Esophagus (tissue), 2 donors: Measurements from ENCODE around the gene ELMO1. TPM values are rescaled to one million over a fixed set of nuclear protein-coding genes. Genes with fewer than 3 reads are reported as not detected.

Experiments
- H3K27ac ChIP-seq, 2 donors: one replicate each; pipeline ENCODE4 v1.5.1; 2013; ENCODE audit warnings: low read depth in 2 of 2, mild to moderate bottlenecking in 2 of 2, inconsistent platforms in 1 of 2, low read length in 1 of 2, moderate library complexity in 1 of 2
- H3K27me3 ChIP-seq, 2 donors: one replicate each; pipeline ENCODE4 v1.6.1; 2013; ENCODE audit warnings: low read length in 2 of 2, control low read depth in 1 of 2, mild to moderate bottlenecking in 1 of 2; ENCODE audit not compliant: insufficient read depth in 2 of 2, control insufficient read depth in 1 of 2
- H3K36me3 ChIP-seq, 2 donors: one replicate each; pipeline ENCODE4 v1.6.1; 2013; ENCODE audit warnings: low read length in 1 of 2; ENCODE audit not compliant: control insufficient read depth in 2 of 2, insufficient read depth in 2 of 2
- H3K4me1 ChIP-seq, 2 donors: one replicate each; pipeline ENCODE4 v1.6.1; 2013; ENCODE audit warnings: low read length in 1 of 2; ENCODE audit not compliant: control insufficient read depth in 2 of 2, insufficient read depth in 2 of 2
- H3K4me3 ChIP-seq, 2 donors: one replicate each; pipeline ENCODE4 v1.5.1; 2013; ENCODE audit warnings: low read length in 2 of 2, mild to moderate bottlenecking in 2 of 2, low read depth in 1 of 2, moderate library complexity in 1 of 2
- H3K9me3 ChIP-seq, 2 donors: one replicate each; pipeline ENCODE4 v1.6.1; 2013; ENCODE audit warnings: mild to moderate bottlenecking in 2 of 2, low read depth in 1 of 2, low read length in 1 of 2, moderate library complexity in 1 of 2; ENCODE audit not compliant: control insufficient read depth in 2 of 2, insufficient read depth in 1 of 2
- WGBS, 2 donors: extraction: QIAGEN DNeasy Blood & Tissue Kit; methylation state at CpG; one replicate each; pipeline ENCODE4 v1.1.7; 2013; 5-methylcytosine and 5-hydroxymethylcytosine counted together
- polyA plus RNA-seq, 2 donors: library from polyadenylated mRNA; stranded (reverse); fragments of 200-250 nt; gene quantifications; one replicate each; pipeline ENCODE4 v1.2.3, GENCODE V29; 2013
- donor health status: healthy with polysubstance abuse.
- donor health status: Bipolar disorder and iron deficiency.

ELMO1 gene
- polyA plus RNA-seq, 2 donors = 1.5 to 2.9 TPM

DNA sequence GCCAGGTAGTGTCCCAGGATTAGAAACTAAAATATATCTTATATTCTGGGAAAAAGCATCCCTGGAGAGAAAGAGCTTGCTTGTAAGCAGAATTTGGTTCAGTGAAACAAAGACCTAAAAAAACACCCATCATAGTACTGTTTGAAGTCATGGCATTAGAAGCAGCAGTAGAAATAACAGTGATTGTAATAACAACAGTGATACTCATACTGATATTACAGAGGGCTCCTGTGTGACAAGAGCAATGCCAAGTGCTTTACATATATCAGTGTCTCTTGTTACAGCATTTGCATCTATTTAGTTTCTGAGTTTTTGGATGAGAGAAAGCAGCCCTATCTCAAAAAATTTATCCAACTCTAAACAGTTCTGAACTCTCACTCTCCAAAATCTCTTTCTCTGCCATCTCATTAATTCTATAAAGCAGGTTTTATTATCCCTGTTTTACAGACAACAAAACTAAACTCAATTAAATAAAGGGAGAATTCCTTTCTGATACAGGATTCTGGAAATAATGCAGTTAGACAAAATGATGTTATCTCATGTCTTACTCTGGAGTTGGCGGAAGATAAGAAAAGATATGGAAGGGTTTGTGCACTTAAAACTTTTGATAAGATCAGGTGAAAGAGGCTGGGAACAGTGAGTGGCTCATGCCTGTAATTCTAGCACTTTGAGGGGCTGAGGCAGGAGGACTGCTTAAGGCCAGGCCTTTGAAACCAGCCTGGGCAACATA lies 577.9 kb downstream of the ELMO1 start:
- 96 to 100% methylated on average over 1 of the region's 1 CpG for WGBS, 2 donors
- H3K36me3 ChIP-seq = peaks cover 0 to 2% of the 10 kb centered on the region in 2 donors
- no peak overlapping the region for H3K27ac ChIP-seq
- H3K9me3 ChIP-seq = no peaks in the 10 kb centered on the region
- no peak overlapping the region for H3K4me3 ChIP-seq
- no peaks in the 10 kb centered on the region for H3K27me3 ChIP-seq
- peaks cover 0 to 3% of the 10 kb centered on the region in 2 donors for H3K4me1 ChIP-seq

DNA sequence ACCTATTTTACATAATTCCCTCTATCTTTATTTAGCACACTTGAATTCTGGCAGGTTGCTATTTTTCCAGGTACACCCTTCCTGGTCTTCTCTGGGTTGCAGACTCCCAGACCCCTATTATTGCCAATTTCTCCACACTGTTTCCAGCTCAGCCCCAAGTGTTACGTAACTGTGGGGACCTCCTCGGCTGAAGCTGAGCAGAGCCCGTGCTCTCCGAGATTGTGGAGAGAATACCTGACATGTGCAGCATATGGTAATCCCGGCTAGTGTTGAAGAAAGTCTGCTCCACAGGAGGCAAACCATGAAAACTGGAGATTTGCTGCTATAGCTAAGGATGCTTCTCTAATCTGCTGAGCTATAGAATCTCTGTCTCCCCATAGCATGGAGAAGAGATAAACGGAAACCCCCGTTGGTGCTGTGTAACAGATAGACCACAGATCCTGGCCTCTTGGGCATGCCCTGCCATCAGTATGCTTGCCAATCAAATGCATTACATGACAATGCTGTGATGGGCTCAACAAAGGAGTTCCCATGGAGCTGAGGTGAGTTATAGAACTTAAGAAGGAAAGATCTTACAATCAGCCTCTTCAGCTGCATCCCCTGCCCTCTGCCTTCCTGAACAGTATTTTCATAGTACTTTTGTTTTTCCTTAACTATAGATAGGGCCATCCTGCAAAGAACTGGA lies 579.8 kb downstream of the ELMO1 start:
- Histone ChIP-seq H3K4me3 (no peak overlapping the region), H3K36me3 (peaks cover 0 to 2% of the 10 kb centered on the region in 2 donors), H3K4me1 (peaks cover 0 to 4% of the 10 kb centered on the region in 2 donors), H3K27me3 (no peaks in the 10 kb centered on the region), H3K9me3 (no peaks in the 10 kb centered on the region), H3K27ac (no peak overlapping the region)
- 96 to 99% methylated on average over 7 of the region's 7 CpGs for WGBS, 2 donors

DNA sequence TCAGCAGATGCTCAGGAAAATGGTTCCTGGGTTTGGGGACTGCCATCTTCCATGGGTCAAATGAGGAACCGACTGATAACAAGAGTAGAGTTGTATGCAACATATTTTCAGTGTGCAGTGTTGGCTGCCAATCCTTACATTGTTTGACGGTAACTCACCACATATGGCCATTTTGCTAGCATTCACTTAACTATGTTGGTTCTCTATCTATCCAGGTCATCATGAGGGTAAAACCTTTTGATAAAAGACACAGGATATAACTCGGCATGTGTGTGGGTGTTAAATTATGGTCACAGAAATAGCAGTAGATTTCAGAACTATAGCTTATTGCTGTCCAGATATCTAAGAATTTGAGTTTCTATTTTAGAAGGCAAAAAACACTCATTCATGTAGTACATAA lies 583.6 kb downstream of the ELMO1 start:
- 73 to 84% methylated on average over 3 of the region's 3 CpGs for WGBS, 2 donors
- Histone ChIP-seq H3K4me3 (no peak overlapping the region), H3K9me3 (no peaks in the 10 kb centered on the region), H3K27ac (no peak overlapping the region), H3K4me1 (peaks cover 3 to 4% of the 10 kb centered on the region in 2 donors), H3K36me3 (peaks cover 0 to under 1% of the 10 kb centered on the region in 2 donors), H3K27me3 (no peaks in the 10 kb centered on the region)

DNA sequence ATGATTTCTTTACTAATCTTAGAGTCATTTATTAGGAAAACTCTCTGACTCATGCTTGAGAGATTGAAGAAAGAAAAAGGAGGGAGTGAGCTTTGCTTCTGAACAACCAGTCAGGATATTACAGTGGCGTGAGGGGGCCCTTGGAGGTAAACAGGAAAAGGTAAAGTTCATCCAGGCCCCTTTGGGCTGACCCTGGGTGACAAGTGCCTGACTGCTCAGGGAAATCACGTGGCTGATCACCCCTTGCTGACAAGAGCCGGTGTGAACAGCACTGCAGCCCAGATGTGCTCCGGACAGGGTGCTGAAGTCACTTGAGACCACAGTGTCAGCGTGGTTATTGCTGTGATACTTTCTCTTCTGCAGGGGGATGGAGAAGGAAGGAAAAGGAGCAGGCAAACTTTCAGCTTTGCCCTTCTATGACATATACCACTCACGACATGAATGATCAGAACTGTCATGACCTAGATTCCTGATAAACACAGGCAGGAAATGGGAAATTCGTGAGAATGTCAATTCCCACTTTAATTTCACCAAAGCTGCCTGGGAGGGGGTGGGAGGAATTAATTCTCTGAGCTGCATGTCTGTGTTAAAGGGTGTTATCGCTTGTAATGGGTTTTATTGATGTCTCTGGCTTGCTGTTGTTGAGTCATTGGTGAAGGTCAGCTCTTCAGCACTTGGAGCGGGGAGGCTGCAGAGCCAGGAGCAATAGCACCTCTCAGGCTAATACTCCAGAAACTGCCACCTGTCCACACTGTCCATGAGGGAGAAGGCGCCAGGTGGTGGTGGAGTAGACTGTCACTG lies 584.6 kb downstream of the ELMO1 start:
- H3K4me1 ChIP-seq = peaks cover 3 to 4% of the 10 kb centered on the region in 2 donors
- H3K27me3 ChIP-seq = no peaks in the 10 kb centered on the region
- no peaks in the 10 kb centered on the region for H3K36me3 ChIP-seq
- 69 to 73% methylated on average over 10 of the region's 10 CpGs for WGBS, 2 donors
- H3K27ac ChIP-seq = no peak overlapping the region
- no peaks in the 10 kb centered on the region for H3K9me3 ChIP-seq
- no peak overlapping the region for H3K4me3 ChIP-seq

DNA sequence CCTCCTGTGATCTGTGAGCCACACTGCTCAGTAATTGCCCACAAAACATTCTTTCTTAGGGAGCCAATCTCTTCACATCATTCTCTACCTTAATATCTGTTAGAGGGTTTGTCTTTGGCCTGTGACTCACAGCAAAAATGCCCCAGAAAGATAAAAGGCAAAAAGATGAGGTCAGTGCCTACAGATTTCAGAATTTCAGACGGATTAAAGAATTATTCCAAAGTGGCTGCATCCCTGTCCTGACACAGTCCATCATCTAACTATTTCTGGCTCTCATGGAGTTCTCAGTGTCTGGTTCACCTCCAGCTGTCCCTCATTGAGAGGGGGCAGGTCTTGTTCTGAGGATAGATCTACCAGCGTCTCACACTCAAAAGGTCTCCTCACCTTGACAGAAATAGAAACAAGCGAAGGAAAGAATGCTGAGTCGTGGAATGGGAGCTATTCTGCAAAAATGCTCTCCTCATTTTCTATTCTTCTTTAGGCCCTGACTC lies 585.8 kb downstream of the ELMO1 start:
- Histone ChIP-seq H3K27ac (no peak overlapping the region), H3K36me3 (no peaks in the 10 kb centered on the region), H3K9me3 (no peaks in the 10 kb centered on the region), H3K4me1 (peaks cover 3 to 4% of the 10 kb centered on the region in 2 donors), H3K27me3 (no peaks in the 10 kb centered on the region), H3K4me3 (no peak overlapping the region)
- 75 to 78% methylated on average over 4 of the region's 4 CpGs for WGBS, 2 donors

DNA sequence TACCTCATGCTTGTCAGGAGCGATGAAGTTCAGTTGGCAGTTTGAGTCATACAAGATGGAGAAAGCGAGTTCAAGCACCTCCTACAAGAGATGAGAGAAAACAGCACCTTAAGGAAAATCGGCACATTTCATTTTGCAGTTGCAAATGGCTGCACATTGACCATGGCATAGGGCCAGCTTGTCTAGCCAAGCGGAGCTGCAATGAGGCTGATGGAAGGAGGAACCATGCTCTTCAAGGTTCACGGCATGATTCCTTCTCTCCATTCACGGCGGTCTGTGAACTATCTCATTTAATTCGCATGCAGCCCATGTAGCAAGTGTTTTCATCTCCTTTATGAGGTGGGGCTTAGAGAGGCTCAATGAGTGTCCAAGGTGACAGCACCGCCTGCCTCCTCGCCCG lies 587.0 kb downstream of the ELMO1 start:
- H3K4me1 ChIP-seq = peaks cover 3 to 4% of the 10 kb centered on the region in 2 donors
- 96 to 97% methylated on average over 11 of the region's 11 CpGs for WGBS, 2 donors

DNA sequence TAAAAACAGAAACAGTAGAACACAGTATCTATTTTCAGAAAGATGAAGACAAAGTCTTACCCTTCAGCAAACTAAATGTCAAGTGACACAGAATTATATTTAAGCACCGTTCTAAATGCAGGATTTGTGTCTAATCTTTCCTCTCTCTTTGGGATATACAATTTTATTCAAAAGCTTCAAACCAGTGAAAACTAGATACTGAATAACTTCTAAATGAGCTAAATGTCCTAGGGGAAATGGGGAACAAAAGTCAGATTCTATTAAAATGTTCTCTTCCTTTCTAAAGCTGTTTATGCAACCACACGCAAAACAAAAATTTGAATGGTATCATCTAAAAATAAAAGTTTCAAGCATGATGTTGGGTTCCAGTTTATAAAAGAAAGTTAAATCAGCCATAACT lies 588.0 kb downstream of the ELMO1 start:
- Histone ChIP-seq H3K36me3 (peaks cover 0 to 2% of the 10 kb centered on the region in 2 donors), H3K9me3 (no peaks in the 10 kb centered on the region), H3K4me1 (peaks cover 3 to 4% of the 10 kb centered on the region in 2 donors), H3K27ac (no peak overlapping the region), H3K4me3 (no peak overlapping the region), H3K27me3 (no peaks in the 10 kb centered on the region)
- WGBS, 2 donors = 84 to 87% methylated on average over 2 of the region's 2 CpGs

More for the DNA sequence above, 587.0 kb downstream of the ELMO1 start:
- H3K27ac ChIP-seq = no peak overlapping the region
- no peaks in the 10 kb centered on the region for H3K27me3 ChIP-seq
- peaks cover 0 to 2% of the 10 kb centered on the region in 2 donors for H3K36me3 ChIP-seq
- H3K9me3 ChIP-seq = no peaks in the 10 kb centered on the region
- no peak overlapping the region for H3K4me3 ChIP-seq

DNA sequence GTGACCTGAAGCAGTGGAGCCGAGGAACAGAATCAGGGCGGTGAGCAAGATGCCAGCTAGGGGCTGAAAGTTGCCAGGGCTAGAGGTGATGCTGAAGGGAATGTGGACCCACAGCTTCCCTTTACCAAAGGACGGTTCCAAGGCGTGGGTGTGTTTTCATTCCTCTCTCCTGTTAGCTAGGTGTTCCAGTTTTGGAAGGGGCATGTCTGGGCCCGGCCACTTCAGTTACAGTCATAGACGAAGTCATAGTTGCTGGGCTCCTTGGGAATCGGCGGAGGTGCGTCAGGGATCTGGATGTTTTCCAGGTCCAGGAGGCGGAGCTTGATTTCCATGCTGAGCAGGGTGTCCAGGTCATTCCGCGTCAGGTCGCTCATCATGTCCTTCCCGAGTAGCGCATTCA lies 593.3 kb downstream of the ELMO1 start:
- Histone ChIP-seq H3K36me3 (peaks cover 0 to 2% of the 10 kb centered on the region in 2 donors), H3K27ac (no peak overlapping the region), H3K9me3 (no peaks in the 10 kb centered on the region), H3K4me3 (no peak overlapping the region), H3K27me3 (no peaks in the 10 kb centered on the region), H3K4me1 (peaks cover 0 to 3% of the 10 kb centered on the region in 2 donors)
- 64 to 74% methylated on average over 15 of the region's 15 CpGs for WGBS, 2 donors

DNA sequence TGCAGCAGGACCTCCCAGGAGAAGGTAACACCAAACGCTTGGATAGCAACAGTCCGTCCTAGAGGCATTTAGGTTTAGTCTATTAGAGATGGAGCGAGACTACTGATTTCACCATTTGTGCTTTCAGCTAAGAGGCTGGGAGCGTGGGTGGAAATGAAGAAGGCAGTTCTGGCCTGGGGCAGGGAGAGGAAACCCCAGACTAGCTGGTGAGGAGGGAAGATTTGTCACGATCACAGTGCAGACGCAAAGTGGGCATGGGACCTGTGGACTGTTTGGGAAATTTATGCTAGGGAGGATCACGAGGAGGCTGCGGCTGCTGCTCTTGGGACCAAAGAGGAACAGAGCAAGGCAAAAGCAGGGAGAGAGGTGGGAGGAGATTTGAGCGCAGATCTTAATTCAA lies 594.0 kb downstream of the ELMO1 start:
- WGBS, 2 donors = 82 to 87% methylated on average over 9 of the region's 9 CpGs
- H3K9me3 ChIP-seq = no peaks in the 10 kb centered on the region
- peak overlapping the region in 1 of 2 donors; percentile 15 for H3K27ac ChIP-seq
- H3K4me1 ChIP-seq = peaks cover 0 to 3% of the 10 kb centered on the region in 2 donors
- H3K36me3 ChIP-seq = peaks cover 0 to 2% of the 10 kb centered on the region in 2 donors
- H3K4me3 ChIP-seq = no peak overlapping the region
- H3K27me3 ChIP-seq = no peaks in the 10 kb centered on the region
